Activated naive CD8-positive, alpha-beta T cell treated with anti-CD3 and anti-CD28 coated beads for 36 hours (primary cell): ENCODE measurements around the gene C2CD2. TPM values are rescaled to one million over a fixed set of nuclear protein-coding genes. Genes with fewer than 3 reads are reported as not detected.

Source experiments
- DNase-seq: peaks from one replicate; pipeline ENCODE4 v3.0.0; 2021
- H3K27ac Mint-ChIP-seq: one replicate; pipeline ENCODE4 v1.8.0; 2022; ENCODE audit warnings: mild to moderate bottlenecking, moderate library complexity, mixed read lengths
- H3K27me3 Mint-ChIP-seq: one replicate; pipeline ENCODE4 v1.8.0; 2022; ENCODE audit warnings: mild to moderate bottlenecking, mixed read lengths
- H3K36me3 Mint-ChIP-seq: one replicate; pipeline ENCODE4 v1.8.0; 2021; ENCODE audit warnings: mild to moderate bottlenecking, mixed read lengths
- H3K4me1 Mint-ChIP-seq: one replicate; pipeline ENCODE4 v1.8.0; 2021; ENCODE audit warnings: mixed read lengths
- H3K4me3 Mint-ChIP-seq: one replicate; pipeline ENCODE4 v1.8.0; 2022; ENCODE audit warnings: mild to moderate bottlenecking, moderate library complexity, mixed read lengths
- H3K9me3 Mint-ChIP-seq: one replicate; pipeline ENCODE4 v1.8.0; 2022; ENCODE audit warnings: mixed read lengths
- total RNA-seq, 2 experiments: library from RNA; stranded (reverse); gene quantifications; one replicate each; pipeline ENCODE4 v1.2.3, GENCODE V29; 2021

C2CD2 gene
- total RNA-seq, 2 experiments from 2014 or later, result 6.3 to 7.6 TPM

GRCh38 chr21:41902946-41903345 lies 50.9 kb downstream of the C2CD2 start:
- no peak for DNase-seq
- H3K27ac Mint-ChIP-seq, result no peak overlapping the region
- peaks cover 29% of the 10 kb centered on the region for H3K4me1 Mint-ChIP-seq
- no peaks in the 10 kb centered on the region for H3K27me3 Mint-ChIP-seq
- H3K9me3 Mint-ChIP-seq, result no peaks in the 10 kb centered on the region
- peaks cover 20% of the 10 kb centered on the region for H3K36me3 Mint-ChIP-seq
- H3K4me3 Mint-ChIP-seq, result no peak overlapping the region

GRCh38 chr21:41901782-41902181 lies 52.0 kb downstream of the C2CD2 start:
- Mint-ChIP-seq H3K27me3 (no peaks in the 10 kb centered on the region), H3K4me3 (no peak overlapping the region), H3K9me3 (no peaks in the 10 kb centered on the region), H3K4me1 (peaks cover 34% of the 10 kb centered on the region), H3K36me3 (peaks cover 20% of the 10 kb centered on the region), H3K27ac (peak overlapping the region; percentile 89)
- no peak for DNase-seq

- Mint-ChIP-seq H3K4me1 (peaks cover 39% of the 10 kb centered on the region), H3K36me3 (peaks cover 16% of the 10 kb centered on the region), H3K9me3 (no peaks in the 10 kb centered on the region), H3K27ac (peak overlapping the region; percentile 89), H3K4me3 (no peak overlapping the region), H3K27me3 (no peaks in the 10 kb centered on the region)
- peak; percentile 49 for DNase-seq
Measured at GRCh38 chr21:41901099-41901498, 52.7 kb downstream of the C2CD2 start.

- H3K4me1 Mint-ChIP-seq, result peaks cover 45% of the 10 kb centered on the region
Measured at GRCh38 chr21:41900401-41900800, 53.4 kb downstream of the C2CD2 start.

GRCh38 chr21:41899426-41900202 lies 54.2 kb downstream of the C2CD2 start:
- Mint-ChIP-seq H3K27me3 (no peaks in the 10 kb centered on the region), H3K27ac (peak overlapping the region; percentile 95), H3K4me3 (peak overlapping the region; percentile 55), H3K4me1 (peaks cover 45% of the 10 kb centered on the region), H3K36me3 (peaks cover 18% of the 10 kb centered on the region), H3K9me3 (no peaks in the 10 kb centered on the region)
- DNase-seq, result peak; percentile 80

More at GRCh38 chr21:41900401-41900800, 53.4 kb downstream of the C2CD2 start:
- peak overlapping the region; percentile 89 for H3K27ac Mint-ChIP-seq
- H3K27me3 Mint-ChIP-seq, result no peaks in the 10 kb centered on the region
- H3K4me3 Mint-ChIP-seq, result peak overlapping the region; percentile 29
- H3K9me3 Mint-ChIP-seq, result no peaks in the 10 kb centered on the region
- peaks cover 18% of the 10 kb centered on the region for H3K36me3 Mint-ChIP-seq
- DNase-seq, result no peak

GRCh38 chr21:41898998-41899397 lies 54.8 kb downstream of the C2CD2 start:
- H3K4me3 Mint-ChIP-seq, result peak overlapping the region; percentile 55

GRCh38 chr21:41897700-41898099 lies 56.1 kb downstream of the C2CD2 start:
- Mint-ChIP-seq H3K27ac (no peak overlapping the region), H3K9me3 (no peaks in the 10 kb centered on the region), H3K27me3 (no peaks in the 10 kb centered on the region), H3K4me3 (no peak overlapping the region), H3K4me1 (peaks cover 45% of the 10 kb centered on the region), H3K36me3 (peaks cover 16% of the 10 kb centered on the region)
- no peak for DNase-seq

More at GRCh38 chr21:41898998-41899397, 54.8 kb downstream of the C2CD2 start:
- DNase-seq, result no peak
- no peaks in the 10 kb centered on the region for H3K9me3 Mint-ChIP-seq
- H3K27ac Mint-ChIP-seq, result peak overlapping the region; percentile 95
- H3K27me3 Mint-ChIP-seq, result no peaks in the 10 kb centered on the region
- H3K4me1 Mint-ChIP-seq, result peaks cover 45% of the 10 kb centered on the region
- H3K36me3 Mint-ChIP-seq, result peaks cover 16% of the 10 kb centered on the region

GRCh38 chr21:41897047-41897669 lies 56.7 kb downstream of the C2CD2 start:
- Mint-ChIP-seq H3K27me3 (no peaks in the 10 kb centered on the region), H3K27ac (no peak overlapping the region), H3K9me3 (no peaks in the 10 kb centered on the region), H3K4me1 (peaks cover 45% of the 10 kb centered on the region), H3K36me3 (peaks cover 16% of the 10 kb centered on the region), H3K4me3 (no peak overlapping the region)
- DNase-seq, result no peak

- peaks cover 36% of the 10 kb centered on the region for H3K4me1 Mint-ChIP-seq
- H3K27me3 Mint-ChIP-seq, result no peaks in the 10 kb centered on the region
- no peaks in the 10 kb centered on the region for H3K9me3 Mint-ChIP-seq
- H3K4me3 Mint-ChIP-seq, result no peak overlapping the region
- peak; percentile 54 for DNase-seq
- H3K27ac Mint-ChIP-seq, result peak overlapping the region; percentile 65
- H3K36me3 Mint-ChIP-seq, result peaks cover 8% of the 10 kb centered on the region
Measured at GRCh38 chr21:41895643-41896493, 58.0 kb downstream of the C2CD2 start.

- H3K36me3 Mint-ChIP-seq, result peaks cover 5% of the 10 kb centered on the region
- H3K4me3 Mint-ChIP-seq, result no peak overlapping the region
- H3K27me3 Mint-ChIP-seq, result no peaks in the 10 kb centered on the region
- no peaks in the 10 kb centered on the region for H3K9me3 Mint-ChIP-seq
- peaks cover 29% of the 10 kb centered on the region for H3K4me1 Mint-ChIP-seq
- no peak overlapping the region for H3K27ac Mint-ChIP-seq
- no peak for DNase-seq
Measured at GRCh38 chr21:41894922-41895557, 58.8 kb downstream of the C2CD2 start.

- Mint-ChIP-seq H3K27me3 (no peaks in the 10 kb centered on the region), H3K4me3 (no peak overlapping the region), H3K4me1 (peaks cover 25% of the 10 kb centered on the region), H3K27ac (no peak overlapping the region), H3K36me3 (peaks cover 5% of the 10 kb centered on the region), H3K9me3 (no peaks in the 10 kb centered on the region)
- DNase-seq, result no peak
Measured at GRCh38 chr21:41894511-41894910, 59.3 kb downstream of the C2CD2 start.

- no peak overlapping the region for H3K4me3 Mint-ChIP-seq
- peaks cover 3% of the 10 kb centered on the region for H3K36me3 Mint-ChIP-seq
- no peak overlapping the region for H3K27ac Mint-ChIP-seq
- no peak for DNase-seq
- no peaks in the 10 kb centered on the region for H3K9me3 Mint-ChIP-seq
- H3K27me3 Mint-ChIP-seq, result no peaks in the 10 kb centered on the region
- peaks cover 15% of the 10 kb centered on the region for H3K4me1 Mint-ChIP-seq
Measured at GRCh38 chr21:41892726-41893125, 61.1 kb downstream of the C2CD2 start.

- no peak for DNase-seq
- peaks cover 6% of the 10 kb centered on the region for H3K4me1 Mint-ChIP-seq
- H3K27ac Mint-ChIP-seq, result no peak overlapping the region
- H3K27me3 Mint-ChIP-seq, result no peaks in the 10 kb centered on the region
- H3K36me3 Mint-ChIP-seq, result peaks cover 3% of the 10 kb centered on the region
- H3K4me3 Mint-ChIP-seq, result no peak overlapping the region
- H3K9me3 Mint-ChIP-seq, result no peaks in the 10 kb centered on the region
Measured at GRCh38 chr21:41891132-41891531, 62.7 kb downstream of the C2CD2 start.

- no peak overlapping the region for H3K27ac Mint-ChIP-seq
- H3K4me3 Mint-ChIP-seq, result no peak overlapping the region
- H3K4me1 Mint-ChIP-seq, result no peaks in the 10 kb centered on the region
- no peak for DNase-seq
- H3K9me3 Mint-ChIP-seq, result no peaks in the 10 kb centered on the region
- no peaks in the 10 kb centered on the region for H3K27me3 Mint-ChIP-seq
- no peaks in the 10 kb centered on the region for H3K36me3 Mint-ChIP-seq
Measured at GRCh38 chr21:41890355-41890754, 63.5 kb downstream of the C2CD2 start.
